GM12878 (cell line): Measurements from ENCODE around the gene SHPK. TPM values are rescaled to one million over a fixed set of nuclear protein-coding genes. Genes with fewer than 3 reads are reported as not detected.

Source experiments
- ATAC-seq: fragments of 200-7000 bp; cut with Tn5 transposase; 3 replicates; pipeline ENCODE4 v1.9.1; 2020; ENCODE audit warnings: mild to moderate bottlenecking, moderate library complexity
- BruUV-seq: library from RNA; stranded (reverse); fragments of 400-500 nt; replicated peaks from 2 replicates; lab custom pipeline; 2021; lab: Mats Ljungman, UMichigan
- CTCF ChIA-PET: fragments of 300-600 bp; sonication (Branson Sonifier 250); formaldehyde crosslinking; extraction: SDS; loops from one replicate; lab custom pipeline; 2021; ENCODE audit warnings: inconsistent platforms; lab: Yijun Ruan, JAX
- POLR2A ChIA-PET: fragments of 350-600 bp; formaldehyde crosslinking; extraction: SDS; loops from one replicate; lab custom pipeline; 2021; ENCODE audit warnings: inconsistent platforms; lab: Charles Lee
- RAD21 ChIA-PET: fragments of 300-600 bp; sonication (Branson Sonifier 250); formaldehyde crosslinking; loops from one replicate; lab custom pipeline; 2023; ENCODE audit warnings: antibody characterized with exemption; ENCODE audit not compliant: unreplicated experiment; lab: Charles Lee
- SMC1A ChIA-PET: fragments of 300-600 bp; sonication (Branson Sonifier 250); formaldehyde crosslinking; loops from one replicate; lab custom pipeline; 2023; ENCODE audit not compliant: unreplicated experiment, uncharacterized antibody; lab: Charles Lee
- DNase-seq: peaks from one replicate; pipeline ENCODE4 v3.0.0-alpha.2; 2011; ENCODE audit warnings: low read depth, low spot score
- FAIRE-seq: peaks from 3 replicates; lab custom pipeline; 2011; peaks lifted over from hg19 to GRCh38; lab: Jason Lieb, UNC
- H2AFZ ChIP-seq: 2 replicates; pipeline ENCODE4 v1.6.0; 2011; ENCODE audit warnings: low read depth, low read length, control low read depth; ENCODE audit not compliant: control insufficient read depth
- H3K27ac ChIP-seq: 2 replicates; pipeline ENCODE4 v1.5.1; 2011; ENCODE audit warnings: control low read depth; ENCODE audit not compliant: control insufficient read depth, insufficient read depth
- H3K27me3 ChIP-seq, 2 experiments: replicated peaks in 1 of 2; 2 replicates each; pipeline versions ENCODE4 v1.6.0 to v1.6.1; 2011; ENCODE audit warnings: low read length in 1 of 2; ENCODE audit not compliant: control insufficient read depth in 2 of 2, insufficient read depth in 2 of 2
- H3K36me3 ChIP-seq, 2 experiments: 2 replicates each; pipeline ENCODE4 v1.5.1; 2011; ENCODE audit warnings: low read length in 1 of 2; ENCODE audit not compliant: control insufficient read depth in 2 of 2, insufficient read depth in 2 of 2
- H3K4me1 ChIP-seq: 2 replicates; pipeline ENCODE4 v1.6.1; 2011; ENCODE audit warnings: mild to moderate bottlenecking, low read length, moderate library complexity, mixed read lengths; ENCODE audit not compliant: control insufficient read depth, insufficient read depth
- H3K4me2 ChIP-seq: 2 replicates; pipeline ENCODE4 v1.6.0; 2011; ENCODE audit warnings: control low read depth; ENCODE audit not compliant: control insufficient read depth, insufficient read depth
- H3K4me3 ChIP-seq: fragments of 200-600 bp; sonication (generic); 2 replicates; pipeline ENCODE4 v1.5.1; 2016
- H3K79me2 ChIP-seq: 2 replicates; pipeline ENCODE4 v1.6.0; 2011; ENCODE audit warnings: low read length; ENCODE audit not compliant: control insufficient read depth, insufficient read depth
- H3K9ac ChIP-seq: 2 replicates; pipeline ENCODE4 v1.8.0; 2011; ENCODE audit warnings: low read length, control low read depth, mixed read lengths; ENCODE audit not compliant: control insufficient read depth, insufficient read depth
- H3K9me3 ChIP-seq: replicated peaks from 3 replicates; pipeline ENCODE4 v1.5.1; 2011; ENCODE audit warnings: mild to moderate bottlenecking, low read length; ENCODE audit not compliant: control insufficient read depth, insufficient read depth
- H4K20me1 ChIP-seq: 2 replicates; pipeline ENCODE4 v1.6.0; 2011; ENCODE audit not compliant: control insufficient read depth, insufficient read depth
- RAD21 ChIP-seq: IDR thresholded peaks from 2 replicates; pipeline ENCODE4 v1.6.1; 2011; ENCODE audit warnings: mild to moderate bottlenecking, low read depth, low read length, moderate library complexity; ENCODE audit not compliant: insufficient read depth
- SMAD1 ChIP-seq: fragments of 450-650 bp; IDR thresholded peaks from 2 replicates; pipeline ENCODE4 v1.6.1; 2018; ENCODE audit warnings: mild to moderate bottlenecking, low read depth; ENCODE audit not compliant: partially characterized antibody
- TCF12 ChIP-seq: IDR thresholded peaks from 2 replicates; pipeline ENCODE4 v1.6.1; 2011; ENCODE audit warnings: low read depth, mild to moderate bottlenecking, low read length
- ZBTB40 ChIP-seq: fragments of 450-650 bp; IDR thresholded peaks from 2 replicates; pipeline ENCODE4 v1.6.1; 2016; ENCODE audit warnings: mild to moderate bottlenecking, moderate library complexity, borderline replicate concordance
- ZNF274 ChIP-seq: IDR thresholded peaks from one replicate; pipeline ENCODE4 v1.8.0; 2011; ENCODE audit not compliant: insufficient read length, insufficient read depth
- ZZZ3 ChIP-seq: IDR thresholded peaks from 2 replicates; pipeline ENCODE4 v1.6.1; 2011; ENCODE audit warnings: low read depth; ENCODE audit not compliant: control insufficient read depth, insufficient read length
- WGBS: methylation state at CpG from one replicate; pipeline ENCODE4 v1.1.6; 2016; ENCODE audit warnings: low lambda C conversion rate; ENCODE audit not compliant: insufficient replicate concordance, insufficient coverage; ENCODE audit errors: missing lambda C conversion rate; 5-methylcytosine and 5-hydroxymethylcytosine counted together
- in situ Hi-C: fragments of 300-500 bp; cut with MboI; formaldehyde crosslinking; loops from 9 replicates; pipeline ENCODE4 v1.14.3; 2018; ENCODE audit warnings: mixed read lengths
- intact Hi-C: fragments of 100-400 bp; cut with micrococcal nuclease; formaldehyde crosslinking; loops from one replicate; pipeline ENCODE4 v1.14.2; 2022; ENCODE audit not compliant: unreplicated experiment
- polyA plus RNA-seq, 11 experiments: library from polyadenylated mRNA; depleted of rRNA in 4 of 11; unstranded in 6 of 11; stranded (reverse) in 5 of 11; fragments of >200 nt; fragmentation: Nextera tagmentation in 4 of 11; fragmentation: Illumina TruSeq in 1 of 11; extraction: Ambion mirVana in 4 of 11; extraction: Trizol in 1 of 11; gene quantifications; 1 replicate in 1 of 11; 2 replicates in 10 of 11; pipeline versions ENCODE4 v1.2.1 to v1.2.3, GENCODE V29; 2011 to 2016; ENCODE audit warnings: inconsistent platforms in 2 of 11, missing spikeins in 2 of 11, low read depth in 1 of 11
- total RNA-seq, 4 experiments: library from RNA; depleted of rRNA in 3 of 4; stranded (reverse); fragments of >200 nt in 3 of 4; fragmentation: Illumina TruSeq in 1 of 4; extraction: Trizol in 1 of 4; gene quantifications; 2 replicates each; pipeline versions ENCODE4 v1.2.1 to v1.2.3, GENCODE V29; 2013 to 2021

SHPK gene
- total and polyA plus RNA-seq, 10 of the 15 experiments (the other 5 are each of a cell fraction or from before 2014, with no cell fraction given) = 1.7 to 16.6 (median 12.9) TPM

GRCh38 chr17:3658784-3659449 is 22.9 kb upstream of the SHPK start:
- H3K9ac ChIP-seq = no peak overlapping the region

More at GRCh38 chr17:3658784-3659449, 22.9 kb upstream of the SHPK start:
- Histone ChIP-seq H3K36me3 (no peaks in the 10 kb centered on the region), H3K4me2 (no peak overlapping the region), H2AFZ (no peak overlapping the region), H4K20me1 (no peaks in the 10 kb centered on the region), H3K4me3 (no peak overlapping the region), H3K79me2 (no peaks in the 10 kb centered on the region), H3K27ac (no peak overlapping the region), H3K4me1 (no peaks in the 10 kb centered on the region), H3K27me3 (no peaks in the 10 kb centered on the region), H3K9me3 (no peaks in the 10 kb centered on the region)
- FAIRE-seq = no peak
- WGBS = 80% methylated on average over 22 of the region's 22 CpGs
- CTCF ChIA-PET = no interaction called here
- in situ Hi-C loops = no loop called here
- intact Hi-C loops = no loop called here
- no TSS peak for BruUV-seq
- RAD21 ChIA-PET = no interaction called here
- POLR2A ChIA-PET = interaction anchor here (0.5 kb wide), 1 partner anchor 113 kb away, joined by 3 read pairs; no protein-coding TSS in a partner anchor
- TF ChIP-seq ZNF274 (no peak), RAD21 (no peak), TCF12 (no peak), ZBTB40 (no peak), SMAD1 (no peak), ZZZ3 (no peak)
- SMC1A ChIA-PET = no interaction called here
- ATAC-seq = no peak
- no peak for DNase-seq
